Smooth muscle cell (in vitro differentiated cells): ENCODE results near the gene CNTNAP2. TPM values are rescaled to one million over a fixed set of nuclear protein-coding genes. Genes with fewer than 3 reads are reported as not detected.

Experiments used
- DNase-seq: peaks from one replicate; lab custom pipeline; 2025; ENCODE audit not compliant: unreplicated experiment; lab: John Stamatoyannopoulos, UW
- H2AFZ ChIP-seq: fragments of 200-600 bp; sonication (generic); 2 replicates; pipeline ENCODE4 v1.6.0; 2016; ENCODE audit warnings: antibody characterized with exemption, low read depth, mild to moderate bottlenecking
- H3F3A ChIP-seq: fragments of 200-600 bp; sonication (generic); 2 replicates; pipeline ENCODE4 v1.6.0; 2017; ENCODE audit warnings: antibody characterized with exemption, low read depth
- H3K27ac ChIP-seq: fragments of 200-600 bp; sonication (generic); 2 replicates; pipeline ENCODE4 v1.5.1; 2016; ENCODE audit warnings: low read depth, mild to moderate bottlenecking
- H3K27me3 ChIP-seq: fragments of 200-600 bp; sonication (generic); 2 replicates; pipeline ENCODE4 v1.6.1; 2016; ENCODE audit warnings: low read depth, mild to moderate bottlenecking
- H3K36me3 ChIP-seq: fragments of 200-600 bp; sonication (generic); 2 replicates; pipeline ENCODE4 v1.5.1; 2016; ENCODE audit warnings: low read depth
- H3K4me1 ChIP-seq: fragments of 200-600 bp; sonication (generic); 2 replicates; pipeline ENCODE4 v1.5.1; 2016; ENCODE audit warnings: low read depth
- H3K4me2 ChIP-seq: fragments of 200-600 bp; sonication (generic); 2 replicates; pipeline ENCODE4 v1.6.0; 2016; ENCODE audit warnings: mild to moderate bottlenecking
- H3K4me3 ChIP-seq: fragments of 200-600 bp; sonication (generic); 2 replicates; pipeline ENCODE4 v1.5.1; 2016; ENCODE audit warnings: mild to moderate bottlenecking
- H3K79me2 ChIP-seq: fragments of 200-600 bp; sonication (generic); 2 replicates; pipeline ENCODE4 v1.6.0; 2016; ENCODE audit warnings: low read depth, mild to moderate bottlenecking
- H3K9ac ChIP-seq: fragments of 200-600 bp; sonication (generic); 2 replicates; pipeline ENCODE4 v1.6.0; 2016; ENCODE audit warnings: low read depth
- H3K9me3 ChIP-seq: fragments of 200-600 bp; sonication (generic); replicated peaks from 2 replicates; pipeline ENCODE4 v1.5.1; 2016; ENCODE audit warnings: low read depth
- H4K20me1 ChIP-seq: fragments of 200-600 bp; sonication (generic); 2 replicates; pipeline ENCODE4 v1.6.0; 2016; ENCODE audit warnings: low read depth
- CTCF ChIP-seq: fragments of 200-600 bp; sonication (generic); IDR thresholded peaks from 2 replicates; pipeline ENCODE4 v1.5.1; 2017; ENCODE audit warnings: borderline replicate concordance, mild to moderate bottlenecking, antibody characterized with exemption; ENCODE audit not compliant: insufficient read depth, poor library complexity, severe bottlenecking
- WGBS: methylation state at CpG from one replicate; pipeline ENCODE4 v1.1.7; 2016; ENCODE audit warnings: low lambda C conversion rate; 5-methylcytosine and 5-hydroxymethylcytosine counted together
- polyA plus RNA-seq: library from polyadenylated mRNA; unstranded; fragments of >200 nt; fragmentation: Nextera tagmentation; extraction: Ambion mirVana; gene quantifications from 2 replicates; pipeline ENCODE4 v1.2.1, GENCODE V29; 2016
- total RNA-seq: library from RNA; depleted of rRNA; stranded (reverse); fragments of >200 nt; gene quantifications from 2 replicates; pipeline ENCODE4 v1.2.3, GENCODE V29; 2014

The CNTNAP2 gene
- total and polyA plus RNA-seq, 2 experiments from 2014 or later, result 1.7 to 9.0 TPM

- DNase-seq, result no peak
- Histone ChIP-seq H3K4me3 (no peak overlapping the region), H3K4me2 (no peak overlapping the region), H3K9ac (no peak overlapping the region), H3K4me1 (no peaks in the 10 kb centered on the region), H3F3A (no peaks in the 10 kb centered on the region), H3K9me3 (no peaks in the 10 kb centered on the region), H3K27me3 (no peaks in the 10 kb centered on the region), H3K79me2 (no peaks in the 10 kb centered on the region), H4K20me1 (no peaks in the 10 kb centered on the region), H3K36me3 (no peaks in the 10 kb centered on the region), H3K27ac (no peak overlapping the region), H2AFZ (no peak overlapping the region)
- WGBS, result 65% methylated on average over 6 of the region's 6 CpGs
- TF ChIP-seq CTCF, result no peak
These were observed 1522.4 kb downstream of the CNTNAP2 start for GRCh38 chr7:147639037-147639436.

- Histone ChIP-seq H3K79me2 (no peaks in the 10 kb centered on the region), H3K9me3 (no peaks in the 10 kb centered on the region), H4K20me1 (no peaks in the 10 kb centered on the region), H3F3A (no peaks in the 10 kb centered on the region), H3K36me3 (no peaks in the 10 kb centered on the region), H3K27me3 (no peaks in the 10 kb centered on the region), H3K27ac (no peak overlapping the region), H3K4me1 (no peaks in the 10 kb centered on the region), H3K4me3 (no peak overlapping the region), H3K9ac (no peak overlapping the region), H2AFZ (no peak overlapping the region), H3K4me2 (no peak overlapping the region)
- TF ChIP-seq CTCF, result no peak
- no peak for DNase-seq
- 77% methylated on average over 3 of the region's 3 CpGs for WGBS
These were observed 1523.2 kb downstream of the CNTNAP2 start for GRCh38 chr7:147639751-147640150.

- H3K9ac ChIP-seq, result no peak overlapping the region
- WGBS, result 89% methylated on average over 9 of the region's 9 CpGs
- no peak overlapping the region for H3K4me2 ChIP-seq
- no peaks in the 10 kb centered on the region for H4K20me1 ChIP-seq
- no peaks in the 10 kb centered on the region for H3F3A ChIP-seq
- no peaks in the 10 kb centered on the region for H3K27me3 ChIP-seq
- no peaks in the 10 kb centered on the region for H3K79me2 ChIP-seq
- no peak overlapping the region for H3K4me3 ChIP-seq
- H3K4me1 ChIP-seq, result no peaks in the 10 kb centered on the region
- no peak overlapping the region for H2AFZ ChIP-seq
- H3K27ac ChIP-seq, result no peak overlapping the region
- no peak for TF ChIP-seq CTCF
- no peak for DNase-seq
- H3K9me3 ChIP-seq, result no peaks in the 10 kb centered on the region
- no peaks in the 10 kb centered on the region for H3K36me3 ChIP-seq
These were observed 1524.2 kb downstream of the CNTNAP2 start for GRCh38 chr7:147640821-147641220.

DNA sequence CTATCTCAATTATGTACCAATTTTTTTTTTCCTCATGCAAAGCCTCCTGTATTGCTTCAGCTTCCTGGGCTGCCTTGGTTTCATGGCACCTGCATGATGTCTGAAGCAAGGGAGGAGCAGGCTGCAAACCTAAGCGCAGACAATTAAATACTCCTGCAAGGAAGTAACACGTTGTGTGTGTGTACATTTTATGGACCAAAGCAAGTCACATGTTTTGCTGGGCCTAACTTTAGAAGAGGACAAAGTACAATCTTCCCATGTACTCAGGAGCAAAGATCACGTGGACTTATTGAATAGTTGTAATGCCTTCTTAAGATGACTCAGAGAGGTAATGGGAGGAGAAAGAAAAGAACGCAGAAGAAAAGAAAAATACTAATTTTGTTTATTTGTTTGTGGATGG is 1530.0 kb downstream of the CNTNAP2 start:
- Histone ChIP-seq H3K4me3 (no peak overlapping the region), H3K27me3 (no peaks in the 10 kb centered on the region), H2AFZ (no peak overlapping the region), H3K79me2 (no peaks in the 10 kb centered on the region), H3K36me3 (no peaks in the 10 kb centered on the region), H4K20me1 (no peaks in the 10 kb centered on the region), H3K4me2 (no peak overlapping the region), H3K4me1 (no peaks in the 10 kb centered on the region), H3F3A (no peaks in the 10 kb centered on the region), H3K27ac (no peak overlapping the region), H3K9me3 (no peaks in the 10 kb centered on the region), H3K9ac (no peak overlapping the region)
- TF ChIP-seq CTCF, result no peak
- DNase-seq, result no peak
- WGBS, result 93% methylated on average over 4 of the region's 4 CpGs
